SU-DHL-6 (cell line): ENCODE data around the gene UCN.

Experiments
- EZH2phosphoT487 ChIP-seq: fragments of 200-600 bp; sonication (generic), shearing (Covaris generic); conservative IDR thresholded peaks from 2 replicates; pipeline ENCODE4 v1.6.1; 2018; ENCODE audit warnings: mild to moderate bottlenecking, antibody characterized with exemption, low read length, moderate library complexity, mixed read lengths
- TF ChIP-seq, protein P1 (sequence below): fragments of 200-600 bp; sonication (generic); IDR thresholded peaks from one replicate; pipeline ENCODE4 v1.5.1; 2017; ENCODE audit warnings: antibody characterized with exemption, mild to moderate bottlenecking, low read length, moderate library complexity; ENCODE audit not compliant: insufficient read depth, poor library complexity, severe bottlenecking

DNA sequence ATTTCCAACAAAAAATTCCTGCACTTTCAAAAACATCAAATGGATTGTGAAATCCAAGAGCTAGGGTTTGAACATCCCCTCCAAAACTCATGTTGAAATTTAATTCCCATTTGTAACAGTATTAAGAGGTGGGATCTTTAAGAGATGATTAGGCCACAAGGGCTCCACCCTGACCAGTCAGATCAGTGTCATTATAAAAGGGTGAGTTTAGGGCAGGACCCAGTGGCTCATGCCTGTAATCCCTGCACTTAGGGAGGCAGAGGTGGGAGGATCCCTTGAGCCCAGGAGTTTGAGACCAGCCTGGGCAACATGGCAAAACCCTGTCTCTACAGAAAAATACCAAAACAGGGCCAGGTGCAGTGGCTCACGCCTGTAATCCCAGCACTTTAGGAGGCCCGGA lies 39.4 kb upstream of the UCN start:
- TF ChIP-seq, protein P1, sequence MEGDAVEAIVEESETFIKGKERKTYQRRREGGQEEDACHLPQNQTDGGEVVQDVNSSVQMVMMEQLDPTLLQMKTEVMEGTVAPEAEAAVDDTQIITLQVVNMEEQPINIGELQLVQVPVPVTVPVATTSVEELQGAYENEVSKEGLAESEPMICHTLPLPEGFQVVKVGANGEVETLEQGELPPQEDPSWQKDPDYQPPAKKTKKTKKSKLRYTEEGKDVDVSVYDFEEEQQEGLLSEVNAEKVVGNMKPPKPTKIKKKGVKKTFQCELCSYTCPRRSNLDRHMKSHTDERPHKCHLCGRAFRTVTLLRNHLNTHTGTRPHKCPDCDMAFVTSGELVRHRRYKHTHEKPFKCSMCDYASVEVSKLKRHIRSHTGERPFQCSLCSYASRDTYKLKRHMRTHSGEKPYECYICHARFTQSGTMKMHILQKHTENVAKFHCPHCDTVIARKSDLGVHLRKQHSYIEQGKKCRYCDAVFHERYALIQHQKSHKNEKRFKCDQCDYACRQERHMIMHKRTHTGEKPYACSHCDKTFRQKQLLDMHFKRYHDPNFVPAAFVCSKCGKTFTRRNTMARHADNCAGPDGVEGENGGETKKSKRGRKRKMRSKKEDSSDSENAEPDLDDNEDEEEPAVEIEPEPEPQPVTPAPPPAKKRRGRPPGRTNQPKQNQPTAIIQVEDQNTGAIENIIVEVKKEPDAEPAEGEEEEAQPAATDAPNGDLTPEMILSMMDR, result no peak
- TF ChIP-seq EZH2phosphoT487, result no peak
